SKM-1 treated with dmso at 0.1 percent for 144 hours (cell line): Measurements from ENCODE around the gene TFEB.

Experiments
- DNase-seq: peaks from one replicate; lab custom pipeline; 2025; ENCODE audit not compliant: unreplicated experiment; lab: John Stamatoyannopoulos, UW

TFEB gene

GRCh38 chr6:41677124-41677921 lies 58.1 kb downstream of the TFEB start:
- no peak for DNase-seq

GRCh38 chr6:41676431-41676830 lies 59.0 kb downstream of the TFEB start:
- no peak for DNase-seq

- no peak for DNase-seq
Measured at GRCh38 chr6:41675992-41676391, 59.4 kb downstream of the TFEB start.

GRCh38 chr6:41675176-41675775 lies 60.1 kb downstream of the TFEB start:
- DNase-seq = no peak

- no peak for DNase-seq
Measured at GRCh38 chr6:41674231-41675000, 61.0 kb downstream of the TFEB start.

- no peak for DNase-seq
Measured at GRCh38 chr6:41673704-41674000, 61.8 kb downstream of the TFEB start.

GRCh38 chr6:41672816-41673703 lies 62.3 kb downstream of the TFEB start:
- no peak for DNase-seq

GRCh38 chr6:41672016-41672415 lies 63.4 kb downstream of the TFEB start:
- DNase-seq = no peak

GRCh38 chr6:41671376-41671775 lies 64.0 kb downstream of the TFEB start:
- DNase-seq = no peak

- no peak for DNase-seq
Measured at GRCh38 chr6:41670703-41671360, 64.6 kb downstream of the TFEB start.

GRCh38 chr6:41668968-41669367 lies 66.4 kb downstream of the TFEB start:
- no peak for DNase-seq

GRCh38 chr6:41667195-41667594 lies 68.2 kb downstream of the TFEB start:
- DNase-seq = no peak

- DNase-seq = no peak
Measured at GRCh38 chr6:41664271-41664670, 71.1 kb downstream of the TFEB start.

- no peak for DNase-seq
Measured at GRCh38 chr6:41663568-41663967, 71.8 kb downstream of the TFEB start.

GRCh38 chr6:41659935-41660334 lies 75.5 kb downstream of the TFEB start:
- DNase-seq = no peak

- DNase-seq = no peak
Measured at GRCh38 chr6:41658636-41659035, 76.8 kb downstream of the TFEB start.

GRCh38 chr6:41657131-41658094 lies 78.0 kb downstream of the TFEB start:
- no peak for DNase-seq

GRCh38 chr6:41656002-41656691 lies 79.3 kb downstream of the TFEB start:
- DNase-seq = no peak

- no peak for DNase-seq
Measured at GRCh38 chr6:41655646-41656001, 79.8 kb downstream of the TFEB start.
